K562 (cell line): ENCODE measurements around the gene TMC4. TPM values are rescaled to one million over a fixed set of nuclear protein-coding genes. Genes with fewer than 3 reads are reported as not detected.

Source experiments
- CBX2 ChIP-seq: fragments of 200-600 bp; sonication (generic); IDR thresholded peaks from one replicate; pipeline ENCODE4 v1.6.1; 2012; ENCODE audit warnings: mild to moderate bottlenecking, low read length, inconsistent platforms; ENCODE audit not compliant: insufficient read depth, poor library complexity, severe bottlenecking
- ELF1 ChIP-seq: fragments of 200-800 bp; sonication (Bioruptor generic); IDR thresholded peaks from 2 replicates; pipeline ENCODE4 v1.6.1; 2016; ENCODE audit warnings: missing genetic modification characterization, missing compliant biosample characterization
- FIP1L1 ChIP-seq: fragments of 200-400 bp; formaldehyde crosslinking; IDR thresholded peaks from 2 replicates; pipeline ENCODE4 v1.6.1; 2018; ENCODE audit warnings: mild to moderate bottlenecking, low read depth, low read length; ENCODE audit not compliant: poor library complexity, severe bottlenecking
- HEY1 ChIP-seq: fragments of 250-450 bp; sonication (Bioruptor Pico); IDR thresholded peaks from 2 replicates; pipeline ENCODE4 v1.5.0; 2020; ENCODE audit warnings: mild to moderate bottlenecking, moderate library complexity, borderline replicate concordance
- HNRNPL ChIP-seq: fragments of 200-400 bp; formaldehyde crosslinking; IDR thresholded peaks from 2 replicates; pipeline ENCODE4 v1.6.1; 2017; ENCODE audit warnings: low read depth, mild to moderate bottlenecking, low read length
- HSF4 ChIP-seq: fragments of 250-450 bp; sonication (Bioruptor Pico); IDR thresholded peaks from 2 replicates; pipeline ENCODE4 v2.1.2; 2022; ENCODE audit warnings: mild to moderate bottlenecking, moderate library complexity, borderline replicate concordance
- MXD1 ChIP-seq: fragments of 250-450 bp; sonication (Bioruptor Pico); IDR thresholded peaks from 2 replicates; pipeline ENCODE4 v1.8.0; 2021; ENCODE audit warnings: borderline replicate concordance, mild to moderate bottlenecking, moderate library complexity; ENCODE audit not compliant: poor library complexity, severe bottlenecking
- MYC ChIP-seq, 2 experiments: fragments of 250-450 bp in 1 of 2; sonication (Bioruptor Pico) in 1 of 2; IDR thresholded peaks; 2 replicates each; pipeline versions ENCODE4 v1.5.1 to v1.6.1; 2012 to 2021; ENCODE audit warnings: low read depth in 2 of 2, borderline replicate concordance in 1 of 2, improper control_type of control experiment in 1 of 2, low read length in 1 of 2, mild to moderate bottlenecking in 1 of 2, moderate library complexity in 1 of 2
- PTBP1 ChIP-seq: fragments of 200-400 bp; formaldehyde crosslinking; IDR thresholded peaks from 2 replicates; pipeline ENCODE4 v1.6.1; 2017; ENCODE audit warnings: low read depth, low read length
- RFX1 ChIP-seq: fragments of 450-650 bp; IDR thresholded peaks from 2 replicates; pipeline ENCODE4 v1.6.1; 2016; ENCODE audit warnings: mild to moderate bottlenecking, moderate library complexity
- SMAD4 ChIP-seq: fragments of 250-450 bp; sonication (Bioruptor Pico); conservative IDR thresholded peaks from 2 replicates; pipeline ENCODE4 v1.8.0; 2021; ENCODE audit warnings: inconsistent platforms, mild to moderate bottlenecking, moderate library complexity
- SMARCA4 ChIP-seq: fragments of 450-650 bp; IDR thresholded peaks from 2 replicates; pipeline ENCODE4 v1.6.1; 2016
- SMARCC2 ChIP-seq: fragments of 450-650 bp; IDR thresholded peaks from 2 replicates; pipeline ENCODE4 v1.6.1; 2017; ENCODE audit warnings: antibody characterized with exemption, moderate library complexity, mild to moderate bottlenecking, low read depth
- TCF3 ChIP-seq: sonication (generic); formaldehyde crosslinking; IDR thresholded peaks from 2 replicates; pipeline ENCODE4 v1.4.0; 2020; ENCODE audit warnings: mild to moderate bottlenecking, missing genetic modification reagents
- TEAD1 ChIP-seq, 2 experiments: fragments of 450-650 bp in 1 of 2; sonication (generic) in 1 of 2; formaldehyde crosslinking; IDR thresholded peaks; 2 replicates each; pipeline versions ENCODE4 v1.4.0 to v1.8.0; 2020 to 2022; ENCODE audit warnings: mild to moderate bottlenecking in 2 of 2, missing genetic modification reagents in 1 of 2
- THRA ChIP-seq: fragments of 450-650 bp; IDR thresholded peaks from 2 replicates; pipeline ENCODE4 v1.6.1; 2017; ENCODE audit warnings: mild to moderate bottlenecking, moderate library complexity
- ZNF217 ChIP-seq: sonication (generic); formaldehyde crosslinking; IDR thresholded peaks from 2 replicates; pipeline ENCODE4 v1.8.0; 2022; ENCODE audit warnings: mild to moderate bottlenecking, missing genetic modification reagents
- ZNF224 ChIP-seq: sonication (generic); formaldehyde crosslinking; IDR thresholded peaks from 2 replicates; pipeline ENCODE4 v1.8.0; 2022; ENCODE audit warnings: mild to moderate bottlenecking, missing genetic modification reagents
- ZNF316 ChIP-seq: fragments of 450-650 bp; IDR thresholded peaks from 2 replicates; pipeline ENCODE4 v1.6.1; 2016
- polyA plus RNA-seq, 8 experiments: library from polyadenylated mRNA; depleted of rRNA in 4 of 8; stranded (reverse) in 5 of 8; unstranded in 3 of 8; fragments of >200 nt; fragmentation: Nextera tagmentation in 2 of 8; fragmentation: Illumina TruSeq in 1 of 8; extraction: Ambion mirVana in 2 of 8; extraction: Trizol in 1 of 8; gene quantifications; 2 replicates each; pipeline versions ENCODE4 v1.2.1 to v1.2.3, GENCODE V29; 2011 to 2014; ENCODE audit warnings: inconsistent platforms in 1 of 8, missing spikeins in 1 of 8
- total RNA-seq, 7 experiments: library from RNA; depleted of rRNA in 6 of 7; stranded (reverse); fragments of >200 nt in 6 of 7; fragmentation: Illumina TruSeq in 2 of 7; extraction: Trizol in 2 of 7; gene quantifications; 2 replicates each; pipeline versions ENCODE4 v1.2.1 to v1.2.3, GENCODE V29; 2011 to 2021; ENCODE audit warnings: low replicate concordance in 1 of 7
- TF ChIP-seq, protein P1 (sequence below): fragments of 450-650 bp; IDR thresholded peaks from 2 replicates; pipeline ENCODE4 v1.6.1; 2016; ENCODE audit warnings: missing biosample characterization, missing genetic modification characterization
- TF ChIP-seq, protein P2 (sequence below), 2 experiments: fragments of 150-350 bp in 1 of 2; IDR thresholded peaks; 2 replicates each; pipeline ENCODE4 v1.6.1; 2012 to 2016; ENCODE audit warnings: low read depth in 2 of 2, low read length in 2 of 2, mild to moderate bottlenecking in 1 of 2, moderate library complexity in 1 of 2

Gene TMC4
- total and polyA plus RNA-seq, 9 of the 15 experiments (the other 6 are each of a cell fraction or from before 2014, with no cell fraction given) = 0.12 to 0.79 (median 0.36) TPM; not detected in 2

DNA sequence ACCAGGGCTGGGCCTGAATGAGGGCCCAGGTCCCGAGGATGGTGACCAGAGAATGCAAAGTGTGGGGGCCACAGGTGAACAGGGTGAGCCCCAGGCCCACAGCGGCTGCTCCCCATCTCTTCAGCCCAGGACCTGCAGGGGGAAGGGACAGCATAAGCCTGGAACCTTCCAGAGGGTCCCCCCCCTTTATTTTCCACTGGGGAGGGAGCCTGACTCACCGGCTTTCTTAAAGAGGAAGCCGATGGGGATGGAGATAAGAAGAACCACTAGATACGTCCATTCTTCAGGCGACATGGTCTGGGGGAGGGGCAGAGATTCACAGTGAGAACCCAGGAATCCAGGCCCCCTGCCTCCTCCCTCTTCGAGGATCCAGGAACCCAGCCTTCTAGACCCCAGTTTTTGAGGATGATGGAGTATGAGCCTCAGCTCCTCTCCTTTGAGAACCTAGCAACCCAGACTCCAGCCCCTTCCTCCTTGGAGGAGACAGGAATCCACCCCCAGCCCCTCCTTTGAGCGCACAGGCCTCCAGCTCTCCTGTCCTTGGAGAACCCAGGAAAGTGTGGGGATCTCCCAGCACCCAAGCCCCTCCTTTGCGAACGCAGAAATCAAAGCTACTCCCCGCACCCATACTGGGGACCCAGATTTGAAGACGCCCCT is 15.4 kb upstream of the TMC4 start (continued):
- TF ChIP-seq, protein P1, sequence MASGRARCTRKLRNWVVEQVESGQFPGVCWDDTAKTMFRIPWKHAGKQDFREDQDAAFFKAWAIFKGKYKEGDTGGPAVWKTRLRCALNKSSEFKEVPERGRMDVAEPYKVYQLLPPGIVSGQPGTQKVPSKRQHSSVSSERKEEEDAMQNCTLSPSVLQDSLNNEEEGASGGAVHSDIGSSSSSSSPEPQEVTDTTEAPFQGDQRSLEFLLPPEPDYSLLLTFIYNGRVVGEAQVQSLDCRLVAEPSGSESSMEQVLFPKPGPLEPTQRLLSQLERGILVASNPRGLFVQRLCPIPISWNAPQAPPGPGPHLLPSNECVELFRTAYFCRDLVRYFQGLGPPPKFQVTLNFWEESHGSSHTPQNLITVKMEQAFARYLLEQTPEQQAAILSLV (tag) = no peak
- TF ChIP-seq FIP1L1 (no peak), TEAD1 (CRISPR knock-in tag; IDR thresholded peaks at IDR 0.05) (no peak), SMARCC2 (peak; percentile 82), SMAD4 (CRISPR knock-in tag) (peak; percentile 24; the same call in 1 of the 2 replicates), THRA (no peak), RFX1 (no peak), MXD1 (CRISPR knock-in tag) (no peak), CBX2 (no peak), SMARCA4 (peak; percentile 92), TCF3 (CRISPR knock-in tag) (no peak), ELF1 (tag) (no peak), HSF4 (no peak), ZNF224 (CRISPR knock-in tag) (no peak), ZNF316 (no peak), ZNF217 (CRISPR knock-in tag) (no peak), HNRNPL (no peak), PTBP1 (no peak), HEY1 (CRISPR knock-in tag) (peak; percentile 4; the same call in 1 of the 2 replicates), MYC (IDR thresholded peaks at IDR 0.05; ENCODE audit: low read depth, low read length) (peak; percentile 54; the same call in 1 of the 2 replicates), MYC (CRISPR knock-in tag; IDR thresholded peaks at IDR 0.05; ENCODE audit: borderline replicate concordance, low read depth) (peak; percentile 62; the same call in 1 of the 2 replicates)
- TF ChIP-seq, protein P2, sequence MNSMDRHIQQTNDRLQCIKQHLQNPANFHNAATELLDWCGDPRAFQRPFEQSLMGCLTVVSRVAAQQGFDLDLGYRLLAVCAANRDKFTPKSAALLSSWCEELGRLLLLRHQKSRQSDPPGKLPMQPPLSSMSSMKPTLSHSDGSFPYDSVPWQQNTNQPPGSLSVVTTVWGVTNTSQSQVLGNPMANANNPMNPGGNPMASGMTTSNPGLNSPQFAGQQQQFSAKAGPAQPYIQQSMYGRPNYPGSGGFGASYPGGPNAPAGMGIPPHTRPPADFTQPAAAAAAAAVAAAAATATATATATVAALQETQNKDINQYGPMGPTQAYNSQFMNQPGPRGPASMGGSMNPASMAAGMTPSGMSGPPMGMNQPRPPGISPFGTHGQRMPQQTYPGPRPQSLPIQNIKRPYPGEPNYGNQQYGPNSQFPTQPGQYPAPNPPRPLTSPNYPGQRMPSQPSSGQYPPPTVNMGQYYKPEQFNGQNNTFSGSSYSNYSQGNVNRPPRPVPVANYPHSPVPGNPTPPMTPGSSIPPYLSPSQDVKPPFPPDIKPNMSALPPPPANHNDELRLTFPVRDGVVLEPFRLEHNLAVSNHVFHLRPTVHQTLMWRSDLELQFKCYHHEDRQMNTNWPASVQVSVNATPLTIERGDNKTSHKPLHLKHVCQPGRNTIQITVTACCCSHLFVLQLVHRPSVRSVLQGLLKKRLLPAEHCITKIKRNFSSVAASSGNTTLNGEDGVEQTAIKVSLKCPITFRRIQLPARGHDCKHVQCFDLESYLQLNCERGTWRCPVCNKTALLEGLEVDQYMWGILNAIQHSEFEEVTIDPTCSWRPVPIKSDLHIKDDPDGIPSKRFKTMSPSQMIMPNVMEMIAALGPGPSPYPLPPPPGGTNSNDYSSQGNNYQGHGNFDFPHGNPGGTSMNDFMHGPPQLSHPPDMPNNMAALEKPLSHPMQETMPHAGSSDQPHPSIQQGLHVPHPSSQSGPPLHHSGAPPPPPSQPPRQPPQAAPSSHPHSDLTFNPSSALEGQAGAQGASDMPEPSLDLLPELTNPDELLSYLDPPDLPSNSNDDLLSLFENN (IDR thresholded peaks at IDR 0.05; ENCODE audit: low read depth in 2 of 2, low read length in 2 of 2) = no peak
